Nephron (organoid): ENCODE results near the gene FGD5.
A peak's percentile ranks its signal among the peaks of the same experiment; 100 is the strongest.

ENCODE experiments used
- H3K27ac Mint-ChIP-seq, 3 experiments: 2 replicates each; pipeline ENCODE4 v1.8.0; 2020; ENCODE audit warnings: mixed read lengths in 3 of 3, mild to moderate bottlenecking in 2 of 3, moderate library complexity in 1 of 3
- H3K27me3 Mint-ChIP-seq: 2 replicates; pipeline ENCODE4 v1.8.0; 2021; ENCODE audit warnings: low read depth, mild to moderate bottlenecking, moderate library complexity, mixed read lengths
- H3K36me3 Mint-ChIP-seq: 2 replicates; pipeline ENCODE4 v1.8.0; 2020; ENCODE audit warnings: low read depth, mixed read lengths
- H3K4me1 Mint-ChIP-seq: 2 replicates; pipeline ENCODE4 v1.8.0; 2020; ENCODE audit warnings: mixed read lengths
- H3K4me3 Mint-ChIP-seq, 3 experiments: 2 replicates each; pipeline ENCODE4 v1.8.0; 2020; ENCODE audit warnings: mild to moderate bottlenecking in 3 of 3, mixed read lengths in 3 of 3, moderate library complexity in 2 of 3
- H3K9me3 Mint-ChIP-seq: 2 replicates; pipeline ENCODE4 v1.8.0; 2020; ENCODE audit warnings: mixed read lengths
- TF ChIP-seq, protein P1 (sequence below), 3 experiments: fragments of 200-600 bp; sonication (generic); IDR thresholded peaks; one replicate each; pipeline ENCODE4 v1.5.0; 2021; ENCODE audit warnings: antibody characterized with exemption in 3 of 3; ENCODE audit not compliant: unreplicated experiment in 3 of 3

FGD5 gene

GRCh38 chr3:14921811-14922705, 103.3 kb downstream of the FGD5 start:
- TF ChIP-seq, protein P1, sequence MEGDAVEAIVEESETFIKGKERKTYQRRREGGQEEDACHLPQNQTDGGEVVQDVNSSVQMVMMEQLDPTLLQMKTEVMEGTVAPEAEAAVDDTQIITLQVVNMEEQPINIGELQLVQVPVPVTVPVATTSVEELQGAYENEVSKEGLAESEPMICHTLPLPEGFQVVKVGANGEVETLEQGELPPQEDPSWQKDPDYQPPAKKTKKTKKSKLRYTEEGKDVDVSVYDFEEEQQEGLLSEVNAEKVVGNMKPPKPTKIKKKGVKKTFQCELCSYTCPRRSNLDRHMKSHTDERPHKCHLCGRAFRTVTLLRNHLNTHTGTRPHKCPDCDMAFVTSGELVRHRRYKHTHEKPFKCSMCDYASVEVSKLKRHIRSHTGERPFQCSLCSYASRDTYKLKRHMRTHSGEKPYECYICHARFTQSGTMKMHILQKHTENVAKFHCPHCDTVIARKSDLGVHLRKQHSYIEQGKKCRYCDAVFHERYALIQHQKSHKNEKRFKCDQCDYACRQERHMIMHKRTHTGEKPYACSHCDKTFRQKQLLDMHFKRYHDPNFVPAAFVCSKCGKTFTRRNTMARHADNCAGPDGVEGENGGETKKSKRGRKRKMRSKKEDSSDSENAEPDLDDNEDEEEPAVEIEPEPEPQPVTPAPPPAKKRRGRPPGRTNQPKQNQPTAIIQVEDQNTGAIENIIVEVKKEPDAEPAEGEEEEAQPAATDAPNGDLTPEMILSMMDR (IDR thresholded peaks at IDR 0.05; ENCODE audit: unreplicated experiment in 3 of 3): no peak
- Mint-ChIP-seq H3K9me3 (no peaks in the 10 kb centered on the region), H3K27ac (no peak overlapping the region), H3K36me3 (no peaks in the 10 kb centered on the region), H3K4me3 (no peak overlapping the region), H3K4me1 (no peaks in the 10 kb centered on the region), H3K27me3 (peaks cover 8% of the 10 kb centered on the region)

DNA sequence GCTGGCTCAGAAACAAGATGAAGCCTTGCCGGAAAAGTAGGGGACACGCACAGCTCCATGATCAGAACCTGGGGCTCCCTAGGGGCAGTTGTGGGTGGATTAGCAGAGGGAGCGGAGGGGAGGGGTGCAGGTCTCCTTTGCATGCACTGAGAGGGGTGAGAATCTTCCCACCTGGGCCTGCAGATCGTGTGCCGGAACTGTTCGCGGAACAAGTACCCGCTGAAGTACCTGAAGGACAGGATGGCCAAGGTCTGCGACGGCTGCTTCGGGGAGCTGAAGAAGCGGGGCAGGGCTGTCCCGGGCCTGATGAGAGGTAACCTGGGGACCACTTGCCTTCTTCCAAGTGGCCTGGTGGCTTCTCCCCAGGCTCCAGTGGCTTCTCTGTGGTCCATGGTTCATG, 104.1 kb downstream of the FGD5 start:
- Mint-ChIP-seq H3K4me3 (no peak overlapping the region), H3K27ac (no peak overlapping the region), H3K27me3 (peaks cover 5% of the 10 kb centered on the region), H3K36me3 (no peaks in the 10 kb centered on the region), H3K9me3 (no peaks in the 10 kb centered on the region), H3K4me1 (no peaks in the 10 kb centered on the region)
- TF ChIP-seq, protein P1 (IDR thresholded peaks at IDR 0.05; ENCODE audit: unreplicated experiment in 3 of 3): no peak

DNA sequence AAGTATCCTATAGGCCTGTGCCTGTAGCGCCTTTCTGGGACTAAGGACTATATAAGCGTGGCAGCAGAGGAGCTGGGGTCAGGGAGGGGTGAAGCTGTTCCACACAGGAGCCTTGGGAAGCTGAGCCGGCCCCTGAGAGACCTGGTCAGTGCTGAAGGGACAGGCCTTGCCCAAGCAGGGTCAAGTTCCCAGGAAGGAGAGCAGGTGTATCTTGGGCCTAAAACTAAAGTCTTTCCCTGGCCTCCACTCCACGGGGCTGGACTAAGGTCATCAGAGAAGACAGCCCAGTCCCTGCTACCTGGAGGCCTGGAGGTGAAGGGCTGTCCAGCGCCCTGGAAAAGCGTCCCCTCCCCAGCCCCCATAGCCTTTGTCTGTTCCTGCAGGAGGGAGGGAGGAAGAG, 104.7 kb downstream of the FGD5 start:
- no peaks in the 10 kb centered on the region for H3K4me1 Mint-ChIP-seq
- no peaks in the 10 kb centered on the region for H3K9me3 Mint-ChIP-seq
- H3K4me3 Mint-ChIP-seq: no peak overlapping the region
- no peak overlapping the region for H3K27ac Mint-ChIP-seq
- H3K27me3 Mint-ChIP-seq: no peaks in the 10 kb centered on the region
- H3K36me3 Mint-ChIP-seq: no peaks in the 10 kb centered on the region
- TF ChIP-seq, protein P1 (IDR thresholded peaks at IDR 0.05; ENCODE audit: unreplicated experiment in 3 of 3): no peak

DNA sequence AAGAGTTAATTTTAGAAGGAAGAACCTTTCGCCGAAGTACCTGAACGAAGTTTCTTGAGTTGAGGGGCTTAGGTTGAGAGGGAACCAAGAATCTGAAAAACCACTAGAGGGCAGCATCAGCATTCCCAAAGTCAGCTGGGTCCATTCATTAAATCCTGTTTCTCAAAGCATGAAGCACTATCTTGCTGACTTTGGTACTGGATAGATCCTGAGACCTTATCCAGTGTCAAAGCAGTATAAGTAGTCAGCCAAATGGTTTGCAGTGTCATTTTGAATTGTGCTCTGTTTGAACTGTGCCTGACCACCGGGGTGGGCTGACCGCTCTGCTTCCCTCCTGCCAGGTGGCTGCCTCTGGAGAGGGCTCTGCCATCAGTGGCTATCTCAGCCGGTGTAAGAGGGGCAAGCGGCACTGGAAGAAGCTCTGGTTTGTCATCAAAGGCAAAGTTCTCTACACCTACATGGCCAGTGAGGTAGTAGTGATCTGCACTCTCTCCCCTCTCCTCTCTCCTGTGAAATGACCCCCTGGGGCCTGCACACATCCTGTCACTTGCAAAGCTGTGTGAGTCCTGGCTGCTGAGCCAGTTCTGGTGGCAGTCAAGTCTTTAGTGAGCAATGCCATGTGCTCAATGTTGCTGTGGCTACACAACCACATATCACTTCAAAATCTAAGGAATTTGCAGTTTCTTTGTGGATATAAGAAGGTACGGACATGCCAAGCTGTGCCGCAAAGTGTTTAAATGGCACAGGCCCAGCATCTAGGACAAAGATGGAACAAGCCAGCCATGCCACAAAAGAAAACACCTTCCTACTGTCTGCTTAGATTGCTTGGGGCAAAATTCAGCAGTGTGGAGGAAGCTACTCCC, 107.2 kb downstream of the FGD5 start:
- Mint-ChIP-seq H3K36me3 (no peaks in the 10 kb centered on the region), H3K27ac (no peak overlapping the region), H3K9me3 (no peaks in the 10 kb centered on the region), H3K27me3 (no peaks in the 10 kb centered on the region), H3K4me1 (no peaks in the 10 kb centered on the region), H3K4me3 (no peak overlapping the region)
- TF ChIP-seq, protein P1 (IDR thresholded peaks at IDR 0.05; ENCODE audit: unreplicated experiment in 3 of 3): peak; percentile 75 to 82 (median 81)

GRCh38 chr3:14926592-14926991, 107.8 kb downstream of the FGD5 start:
- Mint-ChIP-seq H3K27ac (no peak overlapping the region), H3K4me1 (no peaks in the 10 kb centered on the region), H3K27me3 (no peaks in the 10 kb centered on the region), H3K9me3 (no peaks in the 10 kb centered on the region), H3K4me3 (no peak overlapping the region), H3K36me3 (no peaks in the 10 kb centered on the region)
- TF ChIP-seq, protein P1 (IDR thresholded peaks at IDR 0.05; ENCODE audit: unreplicated experiment in 3 of 3): no peak
